IPS-18c (cell line): ENCODE measurements around the gene MECP2.
"Not testable (repeated sequence)": the region's sequence is repeated elsewhere in the genome, so short reads cannot be mapped to it uniquely, and the experiment has no call there.

Source experiments
- H3K4me3 ChIP-seq: 2 replicates; pipeline ENCODE4 v1.7.0; 2013; ENCODE audit warnings: low read depth, mild to moderate bottlenecking, low read length, moderate library complexity; ENCODE audit not compliant: insufficient read depth
- H3K9me3 ChIP-seq: one replicate; pipeline ENCODE4 v1.6.1; 2013; ENCODE audit warnings: mild to moderate bottlenecking, low read length, moderate library complexity; ENCODE audit not compliant: control insufficient read depth, insufficient read depth

The MECP2 gene

GRCh38 chrX:154097589-154098541 lies at the start of gene MECP2:
Gene MECP2, minus strand, starts transcription at chrX:154097717.
- Histone ChIP-seq H3K9me3 (peaks cover 2% of the 10 kb centered on the region), H3K4me3 (peak within 1 kb of the TSS; percentile 55)

DNA sequence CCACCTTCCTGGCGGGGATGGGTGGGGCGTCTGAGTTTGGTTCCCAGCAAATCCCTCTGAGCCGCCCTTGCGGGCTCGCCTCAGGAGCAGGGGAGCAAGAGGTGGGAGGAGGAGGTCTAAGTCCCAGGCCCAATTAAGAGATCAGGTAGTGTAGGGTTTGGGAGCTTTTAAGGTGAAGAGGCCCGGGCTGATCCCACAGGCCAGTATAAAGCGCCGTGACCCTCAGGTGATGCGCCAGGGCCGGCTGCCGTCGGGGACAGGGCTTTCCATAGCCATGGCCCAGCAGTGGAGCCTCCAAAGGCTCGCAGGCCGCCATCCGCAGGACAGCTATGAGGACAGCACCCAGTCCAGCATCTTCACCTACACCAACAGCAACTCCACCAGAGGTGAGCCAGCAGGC lies 46.5 kb upstream of the MECP2 start, which contains the start of gene OPN1LW:
TSS of gene OPN1LW (plus strand) at position 234 of the 400 bp plus-strand sequence. CDS start at position 275, 41 bp downstream.
- not testable (repeated sequence) for H3K4me3 ChIP-seq, H3K9me3 ChIP-seq

- Histone ChIP-seq H3K4me3 (no peak overlapping the region), H3K9me3 (peaks cover 10% of the 10 kb centered on the region)
These were observed 45.6 kb upstream of the MECP2 start for GRCh38 chrX:154142950-154143745.

DNA sequence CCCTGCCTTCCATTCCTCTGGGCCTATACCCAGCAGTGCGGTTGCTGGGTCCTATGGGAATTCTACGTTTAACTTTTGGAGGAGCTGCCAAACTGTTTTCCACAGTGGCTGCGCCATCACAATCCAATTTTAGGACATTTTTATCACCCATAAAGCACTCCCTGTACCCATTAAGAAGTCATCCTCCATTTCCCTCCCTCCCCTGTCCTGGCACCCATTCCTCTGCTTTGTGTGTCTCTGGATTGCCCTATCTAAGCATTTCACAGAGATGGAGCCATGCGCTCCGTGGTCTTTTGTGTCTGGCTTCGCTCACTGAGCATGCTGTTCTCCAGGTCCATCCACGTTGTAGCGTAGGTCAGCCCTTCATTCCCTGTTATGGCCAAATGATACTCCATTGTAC lies 44.9 kb upstream of the MECP2 start:
- H3K4me3 ChIP-seq: no peak overlapping the region
- H3K9me3 ChIP-seq: peaks cover 11% of the 10 kb centered on the region

- Histone ChIP-seq H3K9me3 (peaks cover 11% of the 10 kb centered on the region), H3K4me3 (no peak overlapping the region)
These were observed 43.2 kb upstream of the MECP2 start for GRCh38 chrX:154140742-154141141.

DNA sequence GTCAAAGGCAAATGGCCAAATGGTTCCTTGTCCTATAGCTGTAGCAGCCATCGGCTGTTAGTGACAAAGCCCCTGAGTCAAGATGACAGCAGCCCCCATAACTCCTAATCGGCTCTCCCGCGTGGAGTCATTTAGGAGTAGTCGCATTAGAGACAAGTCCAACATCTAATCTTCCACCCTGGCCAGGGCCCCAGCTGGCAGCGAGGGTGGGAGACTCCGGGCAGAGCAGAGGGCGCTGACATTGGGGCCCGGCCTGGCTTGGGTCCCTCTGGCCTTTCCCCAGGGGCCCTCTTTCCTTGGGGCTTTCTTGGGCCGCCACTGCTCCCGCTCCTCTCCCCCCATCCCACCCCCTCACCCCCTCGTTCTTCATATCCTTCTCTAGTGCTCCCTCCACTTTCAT lies 42.7 kb upstream of the MECP2 start:
- H3K4me3 ChIP-seq: no peak overlapping the region
- peaks cover 11% of the 10 kb centered on the region for H3K9me3 ChIP-seq

GRCh38 chrX:154138857-154139256 lies 41.3 kb upstream of the MECP2 start:
- no peak overlapping the region for H3K4me3 ChIP-seq
- H3K9me3 ChIP-seq: peaks cover 11% of the 10 kb centered on the region

GRCh38 chrX:154136627-154137161 lies 39.2 kb upstream of the MECP2 start:
- peak overlapping the region; percentile 20; the same call in 1 of the 2 replicates for H3K4me3 ChIP-seq
- H3K9me3 ChIP-seq: peaks cover 13% of the 10 kb centered on the region

- Histone ChIP-seq H3K4me3 (no peak overlapping the region), H3K9me3 (peaks cover 15% of the 10 kb centered on the region)
These were observed 38.1 kb upstream of the MECP2 start for GRCh38 chrX:154135458-154136229.

GRCh38 chrX:154132366-154132765 lies 34.8 kb upstream of the MECP2 start:
- Histone ChIP-seq H3K4me3 (no peak overlapping the region), H3K9me3 (peaks cover 12% of the 10 kb centered on the region)

DNA sequence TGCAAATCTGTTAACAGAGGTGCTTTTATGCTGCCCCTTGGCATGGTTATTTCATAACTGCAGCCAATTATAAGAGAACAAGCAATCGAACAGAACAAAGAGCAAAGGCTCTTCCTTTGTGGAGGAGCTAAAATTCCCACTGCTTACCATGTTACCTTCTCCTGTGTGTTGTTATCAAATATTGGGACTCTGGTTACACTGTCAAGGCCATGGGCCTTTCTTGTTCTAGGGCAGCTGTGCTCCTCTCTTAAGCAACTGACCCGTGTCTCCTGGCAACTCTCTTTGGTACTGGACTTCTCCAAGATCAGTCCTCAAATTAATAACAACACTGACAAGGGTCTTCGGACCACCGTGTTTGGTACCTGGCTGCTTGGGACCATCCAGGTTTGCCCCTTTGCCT lies 34.4 kb upstream of the MECP2 start:
- Histone ChIP-seq H3K4me3 (no peak overlapping the region), H3K9me3 (peaks cover 12% of the 10 kb centered on the region)

- peaks cover 14% of the 10 kb centered on the region for H3K9me3 ChIP-seq
- H3K4me3 ChIP-seq: no peak overlapping the region
These were observed 28.6 kb upstream of the MECP2 start for GRCh38 chrX:154126101-154126500.

DNA sequence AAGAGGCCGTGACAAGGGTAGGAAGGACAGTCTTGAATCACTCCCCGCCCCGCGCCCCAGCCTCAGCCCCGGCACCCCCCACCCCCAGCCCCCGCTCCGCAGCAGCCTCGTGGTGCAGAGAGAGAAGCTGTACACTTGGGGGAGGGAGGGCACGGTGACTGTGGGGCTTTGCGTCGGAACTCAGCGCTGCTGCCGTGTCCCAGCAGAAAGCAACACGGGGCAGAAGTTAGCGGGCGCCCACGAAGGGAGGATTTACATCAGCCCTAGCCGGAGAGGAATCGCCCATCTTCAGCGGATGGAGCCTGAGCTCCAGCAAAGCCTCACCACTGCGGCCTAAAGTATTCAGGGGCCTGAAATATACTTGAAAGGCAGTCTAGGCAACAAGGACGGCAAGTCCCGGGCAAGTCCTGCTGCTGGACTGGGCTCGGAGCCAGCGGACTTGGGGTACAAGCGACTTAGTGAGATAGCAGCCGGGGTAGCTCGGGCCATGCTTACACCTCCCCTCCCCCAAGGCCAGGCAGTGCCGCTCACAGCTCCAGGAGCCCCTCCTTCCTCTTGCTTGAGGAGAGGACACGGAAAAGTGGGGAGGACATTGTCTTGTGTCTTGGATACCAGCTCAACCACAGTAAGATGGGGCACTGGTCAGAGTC lies 28.0 kb upstream of the MECP2 start:
- Histone ChIP-seq H3K4me3 (no peak overlapping the region), H3K9me3 (peaks cover 12% of the 10 kb centered on the region)

DNA sequence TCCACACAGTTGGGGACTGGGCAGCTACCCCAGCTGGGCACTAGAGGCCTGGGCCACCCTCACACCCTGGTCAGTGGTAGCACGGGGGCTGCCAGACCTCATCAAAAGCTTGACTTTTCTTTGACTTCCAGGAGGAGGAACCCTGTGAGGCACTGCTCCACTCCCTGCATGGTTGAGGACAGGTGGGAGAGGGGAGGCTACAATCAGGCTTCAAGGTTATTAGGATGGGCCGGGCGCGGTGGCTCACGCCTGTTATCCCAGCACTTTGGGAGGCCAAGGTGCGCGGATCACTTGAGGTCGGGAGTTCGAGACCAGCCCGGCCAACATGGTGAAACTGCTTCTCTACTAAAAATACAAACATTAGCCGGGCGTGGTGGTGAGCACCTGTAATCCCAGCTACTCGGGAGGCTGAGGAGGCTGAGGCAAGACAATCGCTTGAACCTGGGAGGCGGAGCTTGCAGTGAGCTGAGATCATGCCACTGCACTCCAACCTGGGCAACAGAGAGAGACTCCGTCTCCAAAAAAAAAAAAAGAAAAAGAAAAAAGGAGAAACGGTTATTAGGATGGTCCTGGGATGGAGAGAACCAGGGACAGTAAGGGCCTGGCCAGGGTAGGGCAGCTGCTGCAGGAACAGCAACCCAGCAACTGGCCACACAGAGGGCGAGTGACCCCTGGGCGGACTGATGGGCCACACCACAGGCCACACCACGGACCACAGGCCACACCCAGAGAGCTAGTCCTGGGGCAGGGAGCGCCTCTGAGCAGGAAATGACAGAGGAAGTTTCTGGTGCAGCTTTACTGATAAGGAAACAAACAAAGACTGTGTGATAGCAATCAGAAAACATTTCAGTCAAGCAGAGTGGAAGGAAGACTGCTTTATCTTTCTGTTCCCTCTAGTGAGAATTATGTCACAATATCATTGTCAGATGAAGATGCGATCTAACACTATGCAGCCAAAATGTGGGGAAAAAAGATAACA lies 26.0 kb upstream of the MECP2 start:
- no peak overlapping the region for H3K4me3 ChIP-seq
- H3K9me3 ChIP-seq: peaks cover 12% of the 10 kb centered on the region

GRCh38 chrX:154121961-154122360 lies 24.4 kb upstream of the MECP2 start:
- H3K9me3 ChIP-seq: peaks cover 12% of the 10 kb centered on the region

More at GRCh38 chrX:154121961-154122360, 24.4 kb upstream of the MECP2 start:
- H3K4me3 ChIP-seq: no peak overlapping the region
